Measurements from ENCODE around the gene SIRPB2.

Gene SIRPB2

GRCh38 chr20:1435337-1435699, 55.9 kb downstream of the SIRPB2 start:
- no peak for TF ChIP-seq CTCF (IDR thresholded peaks at IDR 0.05; ENCODE audit: low read depth, low read length)
- no peak overlapping the region for H3K4me3 ChIP-seq (replicated peaks in 1 of 2; ENCODE audit: low read depth in 2 of 2, low read length in 2 of 2)
- no peak for DNase-seq (ENCODE audit: low read depth in 2 of 2)

- peak; percentile 90 to 95 for DNase-seq (ENCODE audit: low read depth in 2 of 2)
- no peak for TF ChIP-seq CTCF (IDR thresholded peaks at IDR 0.05; ENCODE audit: low read depth, low read length)
- no peak overlapping the region for H3K4me3 ChIP-seq (replicated peaks in 1 of 2; ENCODE audit: low read depth in 2 of 2, low read length in 2 of 2)
Observed at GRCh38 chr20:1434571-1435336, 56.5 kb downstream of the SIRPB2 start.

- no peak overlapping the region for H3K4me3 ChIP-seq (replicated peaks in 1 of 2; ENCODE audit: low read depth in 2 of 2, low read length in 2 of 2)
- TF ChIP-seq CTCF (IDR thresholded peaks at IDR 0.05; ENCODE audit: low read depth, low read length) = no peak
- DNase-seq (ENCODE audit: low read depth in 2 of 2) = no peak
Observed at GRCh38 chr20:1431158-1431557, 60.1 kb downstream of the SIRPB2 start.

GRCh38 chr20:1430004-1430451, 61.2 kb downstream of the SIRPB2 start:
- no peak overlapping the region for H3K4me3 ChIP-seq (replicated peaks in 1 of 2; ENCODE audit: low read depth in 2 of 2, low read length in 2 of 2)
- TF ChIP-seq CTCF (IDR thresholded peaks at IDR 0.05; ENCODE audit: low read depth, low read length) = no peak
- peak; percentile 71 to 73 for DNase-seq (ENCODE audit: low read depth in 2 of 2)

GRCh38 chr20:1429143-1429728, 62.0 kb downstream of the SIRPB2 start:
- TF ChIP-seq CTCF (IDR thresholded peaks at IDR 0.05; ENCODE audit: low read depth, low read length) = no peak
- DNase-seq (ENCODE audit: low read depth in 2 of 2) = no peak

GRCh38 chr20:1427457-1428054, 63.7 kb downstream of the SIRPB2 start:
- no peak for TF ChIP-seq CTCF (IDR thresholded peaks at IDR 0.05; ENCODE audit: low read depth, low read length)
- peak in 1 of 2 donors; percentile 34 for DNase-seq (ENCODE audit: low read depth in 2 of 2)
- H3K4me3 ChIP-seq (replicated peaks in 1 of 2; ENCODE audit: low read depth in 2 of 2, low read length in 2 of 2) = no peak overlapping the region

More at GRCh38 chr20:1429143-1429728, 62.0 kb downstream of the SIRPB2 start:
- no peak overlapping the region for H3K4me3 ChIP-seq (replicated peaks in 1 of 2; ENCODE audit: low read depth in 2 of 2, low read length in 2 of 2)
